Measurements from ENCODE around the gene SMIM14.
"Not testable (repeated sequence)": the region's sequence is repeated elsewhere in the genome, so short reads cannot be mapped to it uniquely, and the experiment has no call there.

Gene SMIM14

GRCh38 chr4:39638354-39639239 is at the start of gene SMIM14:
Gene SMIM14 (minus strand): TSS chr4:39638865. CDS start chr4:39605145, 33,720 bp downstream.
- DNase-seq (ENCODE audit: low spot score): peak; percentile 92

GRCh38 chr4:39687014-39687413 is 48.3 kb upstream of the SMIM14 start:
- DNase-seq (ENCODE audit: low spot score): no peak

- DNase-seq (ENCODE audit: low spot score): no peak
These were observed 47.3 kb upstream of the SMIM14 start for GRCh38 chr4:39685990-39686389.

- DNase-seq (ENCODE audit: low spot score): no peak
These were observed 43.5 kb upstream of the SMIM14 start for GRCh38 chr4:39682138-39682537.

- not testable (repeated sequence) for DNase-seq (ENCODE audit: low spot score)
These were observed 42.3 kb upstream of the SMIM14 start for GRCh38 chr4:39681003-39681402.

- DNase-seq (ENCODE audit: low spot score): not testable (repeated sequence)
These were observed 37.0 kb upstream of the SMIM14 start for GRCh38 chr4:39675681-39676080.

GRCh38 chr4:39670296-39670695 is 31.6 kb upstream of the SMIM14 start:
- not testable (repeated sequence) for DNase-seq (ENCODE audit: low spot score)

- no peak for DNase-seq (ENCODE audit: low spot score)
These were observed 30.2 kb upstream of the SMIM14 start for GRCh38 chr4:39668887-39669286.

- no peak for DNase-seq (ENCODE audit: low spot score)
These were observed 29.0 kb upstream of the SMIM14 start for GRCh38 chr4:39667706-39668105.

- no peak for DNase-seq (ENCODE audit: low spot score)
These were observed 26.4 kb upstream of the SMIM14 start for GRCh38 chr4:39664828-39665731.

GRCh38 chr4:39662683-39663082 is 24.0 kb upstream of the SMIM14 start:
- no peak for DNase-seq (ENCODE audit: low spot score)

GRCh38 chr4:39660757-39661156 is 22.1 kb upstream of the SMIM14 start:
- DNase-seq (ENCODE audit: low spot score): no peak

GRCh38 chr4:39660045-39660444 is 21.4 kb upstream of the SMIM14 start:
- no peak for DNase-seq (ENCODE audit: low spot score)

GRCh38 chr4:39658756-39659155 is 20.1 kb upstream of the SMIM14 start:
- DNase-seq (ENCODE audit: low spot score): no peak

- DNase-seq (ENCODE audit: low spot score): peak; percentile 20
These were observed 18.8 kb upstream of the SMIM14 start for GRCh38 chr4:39657465-39657864.

- DNase-seq (ENCODE audit: low spot score): not testable (repeated sequence)
These were observed 18.0 kb upstream of the SMIM14 start for GRCh38 chr4:39656638-39657037.

GRCh38 chr4:39655876-39656275 is 17.2 kb upstream of the SMIM14 start:
- DNase-seq (ENCODE audit: low spot score): peak; percentile 44

GRCh38 chr4:39655211-39655610 is 16.5 kb upstream of the SMIM14 start:
- DNase-seq (ENCODE audit: low spot score): no peak

- not testable (repeated sequence) for DNase-seq (ENCODE audit: low spot score)
These were observed 12.9 kb upstream of the SMIM14 start for GRCh38 chr4:39651586-39651985.

- no peak for DNase-seq (ENCODE audit: low spot score)
These were observed 11.1 kb upstream of the SMIM14 start for GRCh38 chr4:39649639-39650265.

- no peak for DNase-seq (ENCODE audit: low spot score)
These were observed 10.3 kb upstream of the SMIM14 start for GRCh38 chr4:39648827-39649558.

GRCh38 chr4:39648213-39648612 is 9.5 kb upstream of the SMIM14 start:
- DNase-seq (ENCODE audit: low spot score): no peak

All from activated CD4-positive, alpha-beta T cell treated with anti-CD3 and anti-CD28 coated beads, Interleukin-2, Interleukin-4, amounts not matched to agents 100 ng/mL and 50 ng/mL, durations not matched to agents 16 hours and 8 hours (primary cell).